Measurements from ENCODE around the gene NEBL. TPM values are rescaled to one million over a fixed set of nuclear protein-coding genes. Genes with fewer than 3 reads are reported as not detected.

NEBL gene
- total RNA-seq, 2 experiments from 2014 or later = not detected

DNA sequence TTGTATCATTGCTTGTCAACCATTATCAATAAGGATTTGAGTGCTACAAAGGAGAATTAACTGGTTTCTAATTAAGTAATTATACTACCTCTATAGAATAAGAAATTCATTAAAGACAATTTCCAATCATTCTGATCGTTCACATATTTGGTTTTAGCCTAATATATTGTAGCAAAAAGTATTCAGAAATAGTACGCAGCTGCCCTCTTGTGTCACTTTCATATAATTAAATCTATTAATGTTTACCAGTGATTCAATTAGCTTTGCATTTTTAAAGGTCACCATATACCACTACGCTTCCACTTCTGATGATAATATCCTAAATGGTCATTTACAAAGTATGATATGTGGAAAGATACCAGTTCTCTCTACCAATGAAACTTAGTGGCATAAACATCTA is 128.3 kb downstream of the NEBL start:
- H3K4me3 Mint-ChIP-seq = no peak overlapping the region
- H3K27me3 Mint-ChIP-seq = no peaks in the 10 kb centered on the region
- POLR2A ChIA-PET = no interaction called here
- no peak overlapping the region for H3K27ac Mint-ChIP-seq
- DNase-seq (no peak), ATAC-seq (ENCODE audit: low read depth) (no peak)
- no peaks in the 10 kb centered on the region for H3K4me1 Mint-ChIP-seq
- H3K9me3 Mint-ChIP-seq = no peaks in the 10 kb centered on the region
- no peaks in the 10 kb centered on the region for H3K36me3 Mint-ChIP-seq

GRCh38 chr10:20767028-20767427 is 130.1 kb downstream of the NEBL start:
- DNase-seq (no peak), ATAC-seq (ENCODE audit: low read depth) (no peak)
- H3K36me3 Mint-ChIP-seq = no peaks in the 10 kb centered on the region
- H3K9me3 Mint-ChIP-seq = no peaks in the 10 kb centered on the region
- no peaks in the 10 kb centered on the region for H3K27me3 Mint-ChIP-seq
- H3K4me3 Mint-ChIP-seq = no peak overlapping the region
- H3K4me1 Mint-ChIP-seq = no peaks in the 10 kb centered on the region
- POLR2A ChIA-PET = no interaction called here
- no peak overlapping the region for H3K27ac Mint-ChIP-seq

GRCh38 chr10:20765066-20765465 is 132.0 kb downstream of the NEBL start:
- POLR2A ChIA-PET = no interaction called here
- Mint-ChIP-seq H3K9me3 (peaks cover 2% of the 10 kb centered on the region), H3K4me1 (no peaks in the 10 kb centered on the region), H3K27ac (no peak overlapping the region), H3K4me3 (no peak overlapping the region), H3K27me3 (no peaks in the 10 kb centered on the region), H3K36me3 (no peaks in the 10 kb centered on the region)
- no peak for DNase-seq
- ATAC-seq (ENCODE audit: low read depth) = no peak

GRCh38 chr10:20760460-20760859 is 136.7 kb downstream of the NEBL start:
- Mint-ChIP-seq H3K9me3 (peaks cover 9% of the 10 kb centered on the region), H3K27ac (no peak overlapping the region), H3K4me1 (no peaks in the 10 kb centered on the region), H3K27me3 (no peaks in the 10 kb centered on the region), H3K36me3 (no peaks in the 10 kb centered on the region), H3K4me3 (no peak overlapping the region)
- POLR2A ChIA-PET = no interaction called here
- DNase-seq = no peak
- ATAC-seq (ENCODE audit: low read depth) = no peak

DNA sequence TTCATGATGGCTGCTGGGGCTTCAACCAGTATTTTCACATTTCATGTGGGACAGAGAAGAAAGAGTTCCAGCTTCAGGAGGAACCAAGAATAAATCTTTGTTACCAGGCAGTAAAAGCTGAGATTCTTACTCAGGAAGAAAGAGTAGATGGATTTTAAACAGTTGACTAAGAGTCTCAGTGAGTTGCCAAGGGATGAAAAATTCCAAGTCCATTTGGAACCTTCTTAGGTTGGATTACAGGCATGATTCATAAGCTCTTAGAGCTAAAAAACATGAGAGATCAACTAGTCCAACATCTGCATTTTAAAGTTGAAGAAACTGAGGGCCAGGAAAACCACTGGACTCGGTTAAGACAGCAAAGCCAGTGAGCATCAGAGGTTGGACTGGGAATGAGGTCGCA is 148.6 kb downstream of the NEBL start:
- Mint-ChIP-seq H3K27ac (no peak overlapping the region), H3K4me3 (no peak overlapping the region), H3K4me1 (no peaks in the 10 kb centered on the region), H3K9me3 (peaks cover 6% of the 10 kb centered on the region), H3K27me3 (no peaks in the 10 kb centered on the region), H3K36me3 (no peaks in the 10 kb centered on the region)
- ATAC-seq (ENCODE audit: low read depth) (no peak), DNase-seq (no peak)
- POLR2A ChIA-PET = no interaction called here

DNA sequence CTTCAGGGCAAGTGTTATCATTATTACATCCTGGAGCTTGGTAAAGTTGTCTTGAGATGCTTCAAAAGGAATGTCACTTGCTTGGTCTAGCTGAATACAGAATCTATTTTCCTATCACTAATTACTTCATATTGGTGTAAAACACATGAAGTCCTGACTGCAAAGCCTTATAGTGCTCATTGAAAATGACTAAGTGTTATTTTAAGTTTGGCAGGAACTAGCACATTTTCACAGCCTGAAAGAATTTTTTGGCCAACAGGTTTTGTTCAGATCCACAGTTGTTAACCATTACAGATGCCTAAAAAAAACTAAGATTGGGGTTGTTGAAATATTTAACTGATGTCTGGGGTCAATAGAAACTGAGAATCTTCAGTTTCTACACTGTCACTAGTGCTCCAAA is 149.3 kb downstream of the NEBL start:
- Mint-ChIP-seq H3K27ac (no peak overlapping the region), H3K36me3 (no peaks in the 10 kb centered on the region), H3K9me3 (peaks cover 6% of the 10 kb centered on the region), H3K4me3 (no peak overlapping the region), H3K4me1 (no peaks in the 10 kb centered on the region), H3K27me3 (no peaks in the 10 kb centered on the region)
- POLR2A ChIA-PET = no interaction called here
- ATAC-seq (ENCODE audit: low read depth) (no peak), DNase-seq (no peak)

DNA sequence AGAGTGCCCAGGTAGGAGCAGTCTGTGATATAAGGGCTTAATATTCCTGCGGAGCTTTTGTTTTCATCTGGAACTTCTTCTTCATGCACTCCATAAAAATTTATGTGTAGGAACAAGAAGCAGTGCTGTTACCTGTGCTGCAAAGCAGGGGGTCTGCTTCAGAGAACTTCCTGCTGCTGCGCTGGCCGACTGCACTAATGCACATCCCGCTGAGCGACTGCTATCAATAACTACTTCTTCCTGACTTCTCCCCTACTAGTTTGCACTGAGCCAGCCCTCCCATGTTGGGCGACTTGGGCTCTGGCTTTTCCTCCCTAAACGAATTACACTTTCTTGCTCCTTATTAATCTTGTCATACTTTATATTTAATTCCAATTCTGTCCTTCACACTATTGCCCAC is 150.3 kb downstream of the NEBL start:
- no peaks in the 10 kb centered on the region for H3K4me1 Mint-ChIP-seq
- DNase-seq (no peak), ATAC-seq (ENCODE audit: low read depth) (no peak)
- H3K9me3 Mint-ChIP-seq = peaks cover 6% of the 10 kb centered on the region
- H3K4me3 Mint-ChIP-seq = no peak overlapping the region
- H3K27ac Mint-ChIP-seq = no peak overlapping the region
- POLR2A ChIA-PET = no interaction called here
- no peaks in the 10 kb centered on the region for H3K36me3 Mint-ChIP-seq
- H3K27me3 Mint-ChIP-seq = no peaks in the 10 kb centered on the region

DNA sequence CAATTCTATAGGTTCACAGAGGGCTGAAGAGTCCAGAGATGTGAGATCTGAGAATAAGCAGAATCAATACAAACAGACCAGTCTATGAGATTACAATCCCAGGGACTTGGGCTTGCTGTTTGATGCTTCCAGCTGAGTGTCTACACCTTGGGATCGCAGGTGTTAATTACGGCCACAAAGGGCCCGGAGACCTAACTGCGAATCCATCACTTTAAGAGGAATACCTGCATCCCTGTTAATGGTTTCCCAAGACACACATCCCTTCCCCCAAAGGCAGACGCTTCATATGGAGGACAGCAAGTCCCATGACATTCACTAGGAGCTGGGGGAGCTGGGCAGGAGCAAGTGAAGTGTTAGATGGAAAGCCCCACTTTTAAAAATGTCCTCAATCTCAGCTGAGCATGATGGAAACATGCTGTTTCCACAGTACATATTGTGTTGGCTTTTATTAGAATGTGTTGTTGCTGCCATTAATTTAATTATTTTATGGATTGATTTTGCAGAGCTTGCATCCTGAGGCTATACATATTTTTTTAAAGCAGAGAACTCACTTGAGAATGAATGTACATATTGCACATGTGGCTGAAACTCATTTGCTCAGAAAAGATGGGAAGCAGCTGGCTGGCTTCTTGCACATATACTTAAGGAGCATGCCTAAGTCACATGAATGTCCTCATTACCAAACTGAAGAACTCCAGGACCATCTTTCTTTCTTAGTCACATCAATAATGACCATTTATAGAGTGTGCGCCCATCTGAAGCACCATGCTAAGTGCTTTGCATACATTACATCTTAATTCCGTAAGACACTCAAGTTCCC is 151.3 kb downstream of the NEBL start:
- Mint-ChIP-seq H3K4me1 (no peaks in the 10 kb centered on the region), H3K27me3 (no peaks in the 10 kb centered on the region), H3K27ac (no peak overlapping the region), H3K36me3 (no peaks in the 10 kb centered on the region), H3K9me3 (peaks cover 5% of the 10 kb centered on the region), H3K4me3 (no peak overlapping the region)
- ATAC-seq (ENCODE audit: low read depth) (no peak), DNase-seq (no peak)
- POLR2A ChIA-PET = no interaction called here

GRCh38 chr10:20744821-20745220 is 152.3 kb downstream of the NEBL start:
- Mint-ChIP-seq H3K9me3 (peaks cover 3% of the 10 kb centered on the region), H3K27me3 (no peaks in the 10 kb centered on the region), H3K36me3 (no peaks in the 10 kb centered on the region), H3K4me3 (no peak overlapping the region), H3K27ac (no peak overlapping the region), H3K4me1 (no peaks in the 10 kb centered on the region)
- DNase-seq (no peak), ATAC-seq (ENCODE audit: low read depth) (no peak)
- POLR2A ChIA-PET = no interaction called here

DNA sequence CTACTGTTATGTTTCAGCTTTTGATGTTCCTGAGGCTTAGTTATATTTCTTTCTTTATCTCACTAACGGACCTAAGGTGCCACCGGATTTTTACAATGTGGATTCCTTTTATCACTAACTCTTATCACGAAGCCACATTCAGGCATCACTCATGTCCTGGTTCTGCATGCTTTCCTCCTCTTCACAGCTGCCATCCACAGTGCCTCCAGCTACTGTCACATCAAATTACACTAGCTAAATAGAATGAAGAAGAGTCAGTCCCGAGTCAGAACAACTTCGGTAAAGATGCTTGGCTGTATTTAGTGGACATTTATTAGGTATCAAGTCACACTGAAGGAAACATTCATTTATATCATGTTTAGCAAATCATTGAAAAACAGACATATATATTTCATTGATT is 153.2 kb downstream of the NEBL start:
- no peak overlapping the region for H3K27ac Mint-ChIP-seq
- no peaks in the 10 kb centered on the region for H3K27me3 Mint-ChIP-seq
- no peak for ATAC-seq (ENCODE audit: low read depth)
- no peak for DNase-seq
- H3K9me3 Mint-ChIP-seq = peaks cover 1% of the 10 kb centered on the region
- H3K4me1 Mint-ChIP-seq = no peaks in the 10 kb centered on the region
- no peak overlapping the region for H3K4me3 Mint-ChIP-seq
- POLR2A ChIA-PET = no interaction called here
- no peaks in the 10 kb centered on the region for H3K36me3 Mint-ChIP-seq

- H3K27me3 Mint-ChIP-seq = no peaks in the 10 kb centered on the region
- no peaks in the 10 kb centered on the region for H3K36me3 Mint-ChIP-seq
- H3K27ac Mint-ChIP-seq = no peak overlapping the region
- no peak for DNase-seq
- no peaks in the 10 kb centered on the region for H3K4me1 Mint-ChIP-seq
- POLR2A ChIA-PET = no interaction called here
- H3K9me3 Mint-ChIP-seq = peaks cover 1% of the 10 kb centered on the region
- ATAC-seq (ENCODE audit: low read depth) = no peak
- H3K4me3 Mint-ChIP-seq = no peak overlapping the region
These were observed 154.2 kb downstream of the NEBL start for GRCh38 chr10:20742737-20743541.

DNA sequence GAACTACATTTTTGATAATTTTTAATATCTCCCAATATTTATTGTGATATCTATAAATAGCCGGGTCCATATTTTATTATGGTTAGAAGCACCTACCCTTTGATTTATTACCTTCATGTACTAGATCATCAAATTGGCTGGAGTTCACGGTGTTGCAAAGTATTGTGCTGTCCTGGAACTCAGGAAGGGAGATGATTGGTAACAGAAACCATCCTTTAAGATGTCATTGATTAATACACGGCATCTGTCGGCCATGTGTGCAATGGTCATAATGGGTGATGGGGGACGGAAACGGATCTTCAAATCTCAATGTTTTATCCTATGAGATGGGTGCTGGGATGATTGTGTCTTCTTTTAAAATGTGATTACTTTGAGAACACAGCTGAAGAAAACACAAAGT is 157.0 kb downstream of the NEBL start:
- no peaks in the 10 kb centered on the region for H3K4me1 Mint-ChIP-seq
- no peak overlapping the region for H3K4me3 Mint-ChIP-seq
- H3K27me3 Mint-ChIP-seq = no peaks in the 10 kb centered on the region
- no peaks in the 10 kb centered on the region for H3K9me3 Mint-ChIP-seq
- DNase-seq (no peak), ATAC-seq (ENCODE audit: low read depth) (no peak)
- no peaks in the 10 kb centered on the region for H3K36me3 Mint-ChIP-seq
- H3K27ac Mint-ChIP-seq = no peak overlapping the region
- POLR2A ChIA-PET = no interaction called here

- no peak for DNase-seq
- ATAC-seq (ENCODE audit: low read depth) = no peak
- Mint-ChIP-seq H3K27ac (no peak overlapping the region), H3K4me3 (no peak overlapping the region), H3K36me3 (no peaks in the 10 kb centered on the region), H3K9me3 (no peaks in the 10 kb centered on the region), H3K27me3 (no peaks in the 10 kb centered on the region), H3K4me1 (no peaks in the 10 kb centered on the region)
- POLR2A ChIA-PET = no interaction called here
These were observed 160.0 kb downstream of the NEBL start for GRCh38 chr10:20737107-20737506.
